Colonic mucosa (tissue), 4 donors: ENCODE measurements around the gene RANGRF. TPM values are rescaled to one million over a fixed set of nuclear protein-coding genes. Genes with fewer than 3 reads are reported as not detected.
"Not testable (repeated sequence)": the region's sequence is repeated elsewhere in the genome, so short reads cannot be mapped to it uniquely, and the experiment has no call there.

Experiments
- DNase-seq: peaks from one replicate; pipeline ENCODE4 v3.0.0-alpha.2; 2020
- H3K27ac ChIP-seq: fragments of 200-600 bp; one replicate; pipeline ENCODE4 v1.8.0; 2021
- H3K27me3 ChIP-seq: fragments of 200-600 bp; one replicate; pipeline ENCODE4 v1.8.0; 2021
- H3K36me3 ChIP-seq: fragments of 200-600 bp; one replicate; pipeline ENCODE4 v1.8.0; 2021
- H3K4me1 ChIP-seq: fragments of 200-600 bp; one replicate; pipeline ENCODE4 v1.8.0; 2021; ENCODE audit warnings: mild to moderate bottlenecking
- H3K4me3 ChIP-seq: fragments of 200-600 bp; one replicate; pipeline ENCODE4 v1.8.0; 2021
- H3K9ac ChIP-seq, 2 donors: one replicate each; pipeline ENCODE4 v1.7.0; 2013; ENCODE audit warnings: control low read depth in 2 of 2, low read depth in 2 of 2, low read length in 2 of 2
- H3K9me3 ChIP-seq: fragments of 200-600 bp; one replicate; pipeline ENCODE4 v1.8.0; 2021
- CTCF ChIP-seq: fragments of 200-600 bp; IDR thresholded peaks from one replicate; pipeline ENCODE4 v1.8.0; 2022; ENCODE audit warnings: antibody characterized with exemption, mild to moderate bottlenecking
- intact Hi-C: fragments of 100-400 bp; cut with DNase I; formaldehyde crosslinking; loops from one replicate; pipeline ENCODE4 v1.14.1; 2022
- total RNA-seq, 2 donors: library from RNA; stranded (reverse); fragmentation: NEBNext Ultra II Directional in 1 of 2; extraction: Animal tissue kit (Norgen Biotek cat#: 25700) in 1 of 2; gene quantifications; one replicate each; pipeline ENCODE4 v1.2.1, GENCODE V29; 2021
- donor health status: healthy.
- donor health status: DM: no; HTN: no; CAD: no.
- donor health status: DM: no; HTN: no; CAD: no.

Gene RANGRF
- total RNA-seq, 2 donors from 2014 or later, result 16.8 to 26.5 TPM

GRCh38 chr17:8249621-8250500, 38.6 kb upstream of the RANGRF start:
- peak overlapping the region; percentile 70 for H3K4me3 ChIP-seq
- no peak for TF ChIP-seq CTCF
- DNase-seq, result no peak
- no peaks in the 10 kb centered on the region for H3K9me3 ChIP-seq
- no peaks in the 10 kb centered on the region for H3K27me3 ChIP-seq
- peak overlapping the region; percentile 98 for H3K27ac ChIP-seq
- H3K9ac ChIP-seq, result peak overlapping the region; percentile 63 to 71
- intact Hi-C loops, result loop anchor here (5.0 to 10.0 kb wide), 3 partner anchors 37 to 135 kb away; partner anchors contain the start of genes RANGRF and RPL26
- H3K36me3 ChIP-seq, result no peaks in the 10 kb centered on the region
- H3K4me1 ChIP-seq, result no peaks in the 10 kb centered on the region

GRCh38 chr17:8251411-8251810, 37.1 kb upstream of the RANGRF start:
- intact Hi-C loops, result loop anchor here (5.0 to 10.0 kb wide), 3 partner anchors 36 to 133 kb away; partner anchors contain the start of genes RANGRF and RPL26
- H3K36me3 ChIP-seq, H3K9me3 ChIP-seq, H3K4me3 ChIP-seq, H3K9ac ChIP-seq, DNase-seq, H3K27ac ChIP-seq, H3K27me3 ChIP-seq, H3K4me1 ChIP-seq: not testable (repeated sequence)

- no peak overlapping the region for H3K27ac ChIP-seq
- intact Hi-C loops, result loop anchor here (5.0 to 10.0 kb wide), 3 partner anchors 34 to 131 kb away; partner anchors contain the start of genes RANGRF and RPL26
- H3K9me3 ChIP-seq, result no peaks in the 10 kb centered on the region
- peak; percentile 27 for DNase-seq
- H3K36me3 ChIP-seq, result no peaks in the 10 kb centered on the region
- H3K9ac ChIP-seq, result no peak overlapping the region
- peak; percentile 32 for TF ChIP-seq CTCF
- H3K4me1 ChIP-seq, result no peaks in the 10 kb centered on the region
- H3K4me3 ChIP-seq, result no peak overlapping the region
- H3K27me3 ChIP-seq, result no peaks in the 10 kb centered on the region
Measured at GRCh38 chr17:8253801-8254200, 34.7 kb upstream of the RANGRF start.

- H3K9me3 ChIP-seq, result no peaks in the 10 kb centered on the region
- H3K9ac ChIP-seq, result no peak overlapping the region
- H3K4me3 ChIP-seq, result no peak overlapping the region
- no peak overlapping the region for H3K27ac ChIP-seq
- H3K36me3 ChIP-seq, result no peaks in the 10 kb centered on the region
- no peak for DNase-seq
- intact Hi-C loops, result loop anchor here (5.0 to 10.0 kb wide), 3 partner anchors 32 to 130 kb away; partner anchors contain the start of genes RANGRF and RPL26
- no peaks in the 10 kb centered on the region for H3K27me3 ChIP-seq
- no peak for TF ChIP-seq CTCF
- no peaks in the 10 kb centered on the region for H3K4me1 ChIP-seq
Measured at GRCh38 chr17:8254881-8255280, 33.6 kb upstream of the RANGRF start.

GRCh38 chr17:8255499-8255898, 33.0 kb upstream of the RANGRF start:
- intact Hi-C loops, result loop anchor here (10.0 kb wide), 1 partner anchor 129 kb away; the partner anchor contains the start of gene RPL26
- no peak for TF ChIP-seq CTCF
- H3K27me3 ChIP-seq, result no peaks in the 10 kb centered on the region
- H3K36me3 ChIP-seq, result no peaks in the 10 kb centered on the region
- no peaks in the 10 kb centered on the region for H3K4me1 ChIP-seq
- H3K4me3 ChIP-seq, result no peak overlapping the region
- H3K27ac ChIP-seq, result no peak overlapping the region
- DNase-seq, result no peak
- no peak overlapping the region for H3K9ac ChIP-seq
- no peaks in the 10 kb centered on the region for H3K9me3 ChIP-seq

GRCh38 chr17:8256291-8256690, 32.2 kb upstream of the RANGRF start:
- H3K4me3 ChIP-seq, result no peak overlapping the region
- no peak for DNase-seq
- no peak overlapping the region for H3K9ac ChIP-seq
- H3K9me3 ChIP-seq, result no peaks in the 10 kb centered on the region
- no peaks in the 10 kb centered on the region for H3K36me3 ChIP-seq
- H3K27me3 ChIP-seq, result no peaks in the 10 kb centered on the region
- intact Hi-C loops, result loop anchor here (10.0 kb wide), 1 partner anchor 129 kb away; the partner anchor contains the start of gene RPL26
- TF ChIP-seq CTCF, result no peak
- no peaks in the 10 kb centered on the region for H3K4me1 ChIP-seq
- H3K27ac ChIP-seq, result no peak overlapping the region
